Subcutaneous adipose tissue (tissue), 4 donors: ENCODE measurements around the gene BTG1. TPM values are rescaled to one million over a fixed set of nuclear protein-coding genes. Genes with fewer than 3 reads are reported as not detected.

Source experiments
- CTCF ChIP-seq: fragments of 450-650 bp; IDR thresholded peaks from one replicate; pipeline ENCODE4 v1.5.1; 2016; ENCODE audit warnings: low read depth, mild to moderate bottlenecking, control low read depth, antibody characterized with exemption, moderate library complexity
- total RNA-seq, 4 donors: library from RNA; depleted of rRNA; stranded (reverse); fragments of >200 nt; gene quantifications; one replicate each; pipeline ENCODE4 v1.1.0, GENCODE V29; 2016

The BTG1 gene
- total RNA-seq, 4 donors from 2014 or later = 109 to 173 (median 151) TPM

GRCh38 chr12:92121826-92122225, 23.8 kb downstream of the BTG1 start:
- TF ChIP-seq CTCF = no peak

GRCh38 chr12:92118826-92119536, 26.7 kb downstream of the BTG1 start:
- TF ChIP-seq CTCF = no peak

- TF ChIP-seq CTCF = no peak
Observed at GRCh38 chr12:92114834-92115233, 30.8 kb downstream of the BTG1 start.

- TF ChIP-seq CTCF = no peak
Observed at GRCh38 chr12:92111256-92111655, 34.4 kb downstream of the BTG1 start.

GRCh38 chr12:92110083-92110640, 35.5 kb downstream of the BTG1 start:
- TF ChIP-seq CTCF = no peak

- no peak for TF ChIP-seq CTCF
Observed at GRCh38 chr12:92109613-92110012, 36.0 kb downstream of the BTG1 start.

- no peak for TF ChIP-seq CTCF
Observed at GRCh38 chr12:92108651-92109050, 37.0 kb downstream of the BTG1 start.
